ENCODE results near the gene TBPL1. TPM values are rescaled to one million over a fixed set of nuclear protein-coding genes. Genes with fewer than 3 reads are reported as not detected.

Gene TBPL1
- total RNA-seq, 3 donors from 2014 or later = 10.2 to 16.4 (median 15.4) TPM

- no peak for TF ChIP-seq CTCF (IDR thresholded peaks at IDR 0.05)
- TF ChIP-seq POLR2AphosphoS5 (IDR thresholded peaks at IDR 0.05) = no peak
- no peak for TF ChIP-seq POLR2A (IDR thresholded peaks at IDR 0.05)
- Histone ChIP-seq H3K4me3 (no peak overlapping the region), H3K9me3 (no peaks in the 10 kb centered on the region), H3K27me3 (no peaks in the 10 kb centered on the region), H3K4me1 (peaks cover 0 to 2% of the 10 kb centered on the region in 2 donors), H3K27ac (no peak overlapping the region), H3K36me3 (no peaks in the 10 kb centered on the region)
- no peak for DNase-seq (ENCODE audit: low spot score in 2 of 2)
- intact Hi-C loops (cut with DNase I; ENCODE audit: low total_unique reads) = no loop called here
These were observed 76.8 kb downstream of the TBPL1 start for GRCh38 chr6:134029495-134030455.

- Histone ChIP-seq H3K9me3 (no peaks in the 10 kb centered on the region), H3K36me3 (no peaks in the 10 kb centered on the region), H3K4me3 (no peak overlapping the region), H3K27ac (no peak overlapping the region), H3K27me3 (no peaks in the 10 kb centered on the region), H3K4me1 (peaks cover 0 to 3% of the 10 kb centered on the region in 2 donors)
- no peak for DNase-seq (ENCODE audit: low spot score in 2 of 2)
- TF ChIP-seq POLR2A (IDR thresholded peaks at IDR 0.05) (no peak), CTCF (IDR thresholded peaks at IDR 0.05) (no peak)
- intact Hi-C loops (cut with DNase I; ENCODE audit: low total_unique reads) = no loop called here
These were observed 78.8 kb downstream of the TBPL1 start for GRCh38 chr6:134031696-134032255.

- Histone ChIP-seq H3K27ac (peak overlapping the region; percentile 64 to 75), H3K4me1 (peaks cover 0 to 3% of the 10 kb centered on the region in 2 donors), H3K4me3 (no peak overlapping the region), H3K36me3 (no peaks in the 10 kb centered on the region), H3K9me3 (no peaks in the 10 kb centered on the region), H3K27me3 (no peaks in the 10 kb centered on the region)
- no peak for DNase-seq (ENCODE audit: low spot score in 2 of 2)
- TF ChIP-seq POLR2A (IDR thresholded peaks at IDR 0.05) (no peak), POLR2AphosphoS5 (IDR thresholded peaks at IDR 0.05) (no peak), CTCF (IDR thresholded peaks at IDR 0.05) (no peak)
- intact Hi-C loops (cut with DNase I; ENCODE audit: low total_unique reads) = no loop called here
These were observed 81.5 kb downstream of the TBPL1 start for GRCh38 chr6:134034478-134034877.

- no peaks in the 10 kb centered on the region for H3K27me3 ChIP-seq
- no peak for TF ChIP-seq POLR2A (IDR thresholded peaks at IDR 0.05)
- TF ChIP-seq POLR2AphosphoS5 (IDR thresholded peaks at IDR 0.05) = no peak
- no peak for TF ChIP-seq CTCF (IDR thresholded peaks at IDR 0.05)
- H3K36me3 ChIP-seq = no peaks in the 10 kb centered on the region
- intact Hi-C loops (cut with DNase I; ENCODE audit: low total_unique reads) = no loop called here
- H3K9me3 ChIP-seq = no peaks in the 10 kb centered on the region
- peak overlapping the region; percentile 64 to 75 for H3K27ac ChIP-seq
- DNase-seq (ENCODE audit: low spot score in 2 of 2) = no peak
- H3K4me1 ChIP-seq = peaks cover 0 to 3% of the 10 kb centered on the region in 2 donors
- no peak overlapping the region for H3K4me3 ChIP-seq
These were observed 82.2 kb downstream of the TBPL1 start for GRCh38 chr6:134034961-134035822.

All from breast epithelium (tissue), 4 donors.